Gastrocnemius medialis (tissue), 4 donors: ENCODE data around the gene TWF2. TPM values are rescaled to one million over a fixed set of nuclear protein-coding genes. Genes with fewer than 3 reads are reported as not detected.
A peak's percentile ranks its signal among the peaks of the same experiment; 100 is the strongest.

Experiments used
- ATAC-seq, 2 donors: fragments of 150-250 bp; one replicate each; pipeline ENCODE4 v1.9.1; 2016
- DNase-seq, 2 donors: peaks; one replicate each; pipeline ENCODE4 v3.0.0-alpha.2; 2019
- H3K27ac ChIP-seq, 4 donors: fragments of 200-600 bp; sonication (generic); 1 replicate in 1 of 4; 2 replicates in 3 of 4; pipeline ENCODE4 v1.5.1; 2016 to 2018; ENCODE audit warnings: mild to moderate bottlenecking in 2 of 4, moderate library complexity in 1 of 4
- H3K27me3 ChIP-seq, 3 donors: fragments of 200-600 bp; sonication (generic) in 2 of 3; 1 replicate in 1 of 3; 2 replicates in 2 of 3; pipeline versions ENCODE4 v1.5.1 to v1.6.0; 2016 to 2019; ENCODE audit warnings: mild to moderate bottlenecking in 1 of 3, moderate library complexity in 1 of 3
- H3K36me3 ChIP-seq, 2 donors: fragments of 200-600 bp; sonication (generic) in 1 of 2; one replicate each; pipeline ENCODE4 v1.5.1; 2017 to 2018
- H3K4me1 ChIP-seq, 2 donors: fragments of 200-600 bp; sonication (generic) in 1 of 2; one replicate each; pipeline ENCODE4 v1.5.1; 2016 to 2017; ENCODE audit warnings: mild to moderate bottlenecking in 2 of 2
- H3K4me3 ChIP-seq, 4 donors: fragments of 200-600 bp; sonication (generic) in 3 of 4; 1 replicate in 1 of 4; 2 replicates in 3 of 4; pipeline ENCODE4 v1.5.1; 2016 to 2019; ENCODE audit warnings: mild to moderate bottlenecking in 2 of 4
- H3K9me3 ChIP-seq, 3 donors: fragments of 200-600 bp; sonication (generic) in 2 of 3; 1 replicate in 1 of 3; 2 replicates in 2 of 3; pipeline ENCODE4 v1.5.1; 2016 to 2019
- POLR2A ChIP-seq, 2 donors: fragments of 450-650 bp; IDR thresholded peaks; one replicate each; pipeline ENCODE4 v1.6.1; 2017; ENCODE audit warnings: antibody characterized with exemption in 2 of 2, mild to moderate bottlenecking in 2 of 2, moderate library complexity in 2 of 2
- in situ Hi-C, 4 donors: fragments of 200-750 bp; cut with MboI; loops; one replicate each; pipeline versions ENCODE4 v1.15.0 to v1.8.0; 2017; ENCODE audit warnings: low sequenced_read_pairs in 4 of 4
- intact Hi-C: fragments of 100-400 bp; cut with DNase I; formaldehyde crosslinking; loops from one replicate; pipeline ENCODE4 v1.15.1; 2023; ENCODE audit warnings: low total_unique reads
- total RNA-seq, 4 donors: library from RNA; depleted of rRNA; stranded (reverse); fragments of >200 nt; gene quantifications; one replicate each; pipeline versions ENCODE4 v1.1.0 to v1.2.3, GENCODE V29; 2016
- TF ChIP-seq, protein P1 (sequence below), 5 experiments: fragments of 450-650 bp in 3 of 5; fragments of 200-600 bp in 2 of 5; sonication (generic) in 2 of 5; IDR thresholded peaks in 4 of 5; conservative IDR thresholded peaks in 1 of 5; 1 replicate in 4 of 5; 2 replicates in 1 of 5; pipeline ENCODE4 v1.5.1; 2016 to 2019; ENCODE audit warnings: antibody characterized with exemption in 5 of 5, mild to moderate bottlenecking in 3 of 5, moderate library complexity in 3 of 5

Gene TWF2
- total RNA-seq, 4 donors from 2014 or later, result 99.2 to 222 (median 168) TPM

DNA sequence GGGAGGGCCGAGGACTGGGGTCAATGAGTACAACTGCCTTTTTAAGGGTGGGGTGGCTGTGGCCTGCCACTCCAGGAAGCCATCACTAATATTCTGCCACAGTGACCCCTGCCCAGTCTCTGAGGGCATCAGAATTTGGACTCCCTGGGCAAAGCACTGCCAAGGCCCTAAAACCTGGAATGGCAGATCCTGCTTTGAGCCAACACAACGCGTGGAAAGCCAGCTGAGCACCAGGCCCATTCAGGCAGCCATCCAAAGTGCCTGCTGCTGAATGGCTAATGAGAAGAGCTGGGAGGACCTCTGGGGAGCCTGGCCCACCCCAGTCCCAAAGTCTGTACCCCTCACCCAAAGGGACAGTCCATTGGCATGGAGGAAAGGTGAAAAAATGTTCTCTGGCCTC lies 5.0 kb downstream of the TWF2 start:
- Histone ChIP-seq H3K27ac (peak overlapping the region; percentile 99 to 100 (median 100)), H3K9me3 (no peaks in the 10 kb centered on the region), H3K27me3 (no peaks in the 10 kb centered on the region), H3K4me3 (peak overlapping the region; percentile 70 to 83 (median 70)), H3K36me3 (peaks cover 0 to 28% of the 10 kb centered on the region in 2 donors), H3K4me1 (peaks cover 56 to 63% of the 10 kb centered on the region in 2 donors)
- TF ChIP-seq, protein P1, sequence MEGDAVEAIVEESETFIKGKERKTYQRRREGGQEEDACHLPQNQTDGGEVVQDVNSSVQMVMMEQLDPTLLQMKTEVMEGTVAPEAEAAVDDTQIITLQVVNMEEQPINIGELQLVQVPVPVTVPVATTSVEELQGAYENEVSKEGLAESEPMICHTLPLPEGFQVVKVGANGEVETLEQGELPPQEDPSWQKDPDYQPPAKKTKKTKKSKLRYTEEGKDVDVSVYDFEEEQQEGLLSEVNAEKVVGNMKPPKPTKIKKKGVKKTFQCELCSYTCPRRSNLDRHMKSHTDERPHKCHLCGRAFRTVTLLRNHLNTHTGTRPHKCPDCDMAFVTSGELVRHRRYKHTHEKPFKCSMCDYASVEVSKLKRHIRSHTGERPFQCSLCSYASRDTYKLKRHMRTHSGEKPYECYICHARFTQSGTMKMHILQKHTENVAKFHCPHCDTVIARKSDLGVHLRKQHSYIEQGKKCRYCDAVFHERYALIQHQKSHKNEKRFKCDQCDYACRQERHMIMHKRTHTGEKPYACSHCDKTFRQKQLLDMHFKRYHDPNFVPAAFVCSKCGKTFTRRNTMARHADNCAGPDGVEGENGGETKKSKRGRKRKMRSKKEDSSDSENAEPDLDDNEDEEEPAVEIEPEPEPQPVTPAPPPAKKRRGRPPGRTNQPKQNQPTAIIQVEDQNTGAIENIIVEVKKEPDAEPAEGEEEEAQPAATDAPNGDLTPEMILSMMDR (IDR thresholded peaks at IDR 0.05 in 4 of 5, conservative IDR thresholded peaks at IDR 0.05 in 1 of 5), result no peak
- TF ChIP-seq POLR2A (IDR thresholded peaks at IDR 0.05), result peak in 1 of 2 donors; percentile 14
- in situ Hi-C loops, result loop anchor here in 3 of 4 donors (5.0 to 10.0 kb wide), 3 partner anchors 43 to 111 kb away; partner anchors contain the start of gene WDR82 (in 2 of the 3)
- intact Hi-C loops, result loop anchor here (10.0 kb wide), 1 partner anchor 611 kb away; no protein-coding TSS in a partner anchor
- ATAC-seq, result peak; percentile 18 to 25
- peak; percentile 49 to 79 for DNase-seq

DNA sequence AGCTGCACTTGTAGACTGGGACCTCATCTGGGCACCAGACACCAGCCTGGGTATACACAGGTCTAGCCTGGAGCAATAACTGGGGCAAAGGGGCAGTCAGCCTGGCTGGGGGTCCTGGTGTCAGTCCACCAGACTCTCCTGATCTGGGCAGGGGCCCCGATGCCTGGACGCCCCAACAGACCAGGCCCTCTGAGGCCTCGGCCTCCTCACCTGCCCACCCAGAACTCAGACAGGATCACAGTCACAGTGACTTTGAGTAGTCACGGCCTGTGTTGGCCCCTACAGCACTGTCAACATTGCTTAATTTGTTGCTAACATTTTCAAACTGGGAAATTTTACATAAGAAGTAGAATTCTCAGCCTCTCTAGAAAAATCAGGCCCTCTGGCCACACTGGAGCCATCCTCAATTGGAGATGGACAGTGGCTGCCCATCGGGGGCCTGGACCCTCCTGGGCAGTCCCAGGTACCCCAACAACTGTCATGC lies 5.8 kb downstream of the TWF2 start:
- H3K4me3 ChIP-seq, result peak overlapping the region; percentile 70 to 83 (median 70)

DNA sequence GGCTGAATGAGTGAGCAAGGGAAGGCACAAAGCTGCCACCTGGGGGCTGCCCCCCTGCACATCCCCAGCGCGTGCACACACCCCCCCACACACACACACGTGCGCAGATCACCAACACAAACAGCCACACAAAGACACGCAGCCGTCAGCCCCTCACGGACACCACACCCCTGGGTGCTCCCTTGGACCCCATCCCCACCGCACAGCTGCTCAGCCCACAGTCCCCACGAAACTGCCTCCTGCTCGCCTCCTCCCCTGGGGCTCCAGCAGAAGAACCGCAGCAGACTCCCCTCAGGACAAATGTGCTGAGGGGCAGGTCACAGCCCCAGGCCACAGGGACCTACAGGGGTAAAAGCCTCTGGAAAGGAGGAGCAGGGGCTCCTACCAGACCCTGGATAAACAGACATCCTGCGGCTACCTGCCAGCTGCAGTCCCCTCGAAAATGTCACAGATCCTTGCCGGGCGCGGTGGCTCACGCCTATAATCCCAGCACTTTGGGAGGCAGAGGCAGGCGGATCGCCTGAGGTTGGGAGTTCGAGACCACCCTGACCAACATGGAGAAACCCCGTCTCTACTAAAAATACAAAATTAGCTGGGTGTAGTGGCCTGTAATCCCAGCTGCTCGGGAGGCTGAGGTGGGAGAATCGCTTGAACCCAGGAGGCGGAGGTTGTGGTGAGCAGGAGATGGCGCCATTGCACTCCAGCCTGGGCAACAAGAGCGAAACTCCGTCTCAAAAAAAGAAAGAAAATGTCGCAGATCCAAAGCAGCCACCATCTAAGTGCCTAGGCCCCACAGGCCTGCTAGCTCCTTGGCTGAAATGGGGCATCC lies 6.5 kb downstream of the TWF2 start:
- H3K4me3 ChIP-seq, result peak overlapping the region; percentile 70 to 83 (median 70)
- peaks cover 44 to 51% of the 10 kb centered on the region in 2 donors for H3K4me1 ChIP-seq
- H3K27ac ChIP-seq, result peak overlapping the region; percentile 99 to 100 (median 100)
- no peaks in the 10 kb centered on the region for H3K27me3 ChIP-seq
- TF ChIP-seq, protein P1 (IDR thresholded peaks at IDR 0.05 in 4 of 5, conservative IDR thresholded peaks at IDR 0.05 in 1 of 5), result peak in 3 of 5 experiments; percentile 20 to 43 (median 33)
- no peak for TF ChIP-seq POLR2A (IDR thresholded peaks at IDR 0.05)
- peaks cover 0 to 39% of the 10 kb centered on the region in 2 donors for H3K36me3 ChIP-seq
- DNase-seq (peak in 1 of 2 donors; percentile 18), ATAC-seq (no peak)
- intact Hi-C loops (loop anchor here (10.0 kb wide), 1 partner anchor 612 kb away; no protein-coding TSS in a partner anchor), in situ Hi-C loops (loop anchor here in 3 of 4 donors (5.0 to 10.0 kb wide), 3 partner anchors 45 to 112 kb away; partner anchors contain the start of gene WDR82 (in 2 of the 3))
- no peaks in the 10 kb centered on the region for H3K9me3 ChIP-seq

More for the DNA sequence above, 5.8 kb downstream of the TWF2 start:
- Histone ChIP-seq H3K4me1 (peaks cover 51 to 57% of the 10 kb centered on the region in 2 donors), H3K9me3 (no peaks in the 10 kb centered on the region), H3K27ac (peak overlapping the region; percentile 99 to 100 (median 100)), H3K36me3 (peaks cover 0 to 36% of the 10 kb centered on the region in 2 donors), H3K27me3 (no peaks in the 10 kb centered on the region)
- DNase-seq, result no peak
- in situ Hi-C loops, result loop anchor here in 3 of 4 donors (5.0 to 10.0 kb wide), 3 partner anchors 44 to 112 kb away; partner anchors contain the start of gene WDR82 (in 2 of the 3)
- ATAC-seq, result no peak
- no peak for TF ChIP-seq POLR2A (IDR thresholded peaks at IDR 0.05)
- TF ChIP-seq, protein P1 (IDR thresholded peaks at IDR 0.05 in 4 of 5, conservative IDR thresholded peaks at IDR 0.05 in 1 of 5), result no peak
- intact Hi-C loops, result loop anchor here (10.0 kb wide), 1 partner anchor 612 kb away; no protein-coding TSS in a partner anchor

DNA sequence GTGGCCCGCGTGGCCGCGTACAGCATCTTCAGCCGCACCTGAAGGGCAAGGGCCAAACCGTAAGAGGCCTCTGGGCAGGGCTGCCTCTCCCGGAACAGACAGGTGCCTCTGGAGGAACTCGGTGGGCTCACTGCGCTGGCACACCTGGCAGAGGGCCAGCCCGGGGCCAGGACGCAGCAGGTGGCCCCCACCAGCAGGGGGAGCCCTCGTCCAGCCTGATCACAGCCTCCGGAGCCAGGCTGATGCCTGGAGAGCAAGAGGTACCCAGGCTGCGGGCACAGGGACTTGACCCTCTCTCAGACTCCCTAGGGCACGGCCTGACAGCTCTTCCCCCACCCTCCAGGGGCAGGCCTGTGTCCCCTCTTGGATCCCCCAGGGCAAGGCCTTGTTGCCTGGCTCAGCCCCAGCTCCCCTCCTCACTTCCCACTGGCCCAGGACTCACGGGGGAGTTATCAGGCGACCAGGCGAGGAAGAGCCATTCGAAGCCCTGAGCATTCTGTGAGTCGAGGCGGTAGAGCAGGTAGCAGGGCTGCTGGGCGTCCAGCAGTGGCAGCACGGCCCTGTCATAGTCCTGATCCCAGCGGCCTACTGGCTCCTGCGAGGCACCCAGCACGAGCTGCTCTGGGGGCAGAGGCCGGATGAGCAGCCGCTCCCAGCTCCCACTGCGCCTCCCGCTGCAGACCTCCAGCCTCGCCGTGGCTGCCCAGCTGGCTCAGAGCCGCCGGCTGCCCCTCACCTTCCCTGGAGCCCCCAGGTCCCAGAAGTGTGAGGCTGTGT lies 7.3 kb downstream of the TWF2 start:
- in situ Hi-C loops, result loop anchor here in 3 of 4 donors (5.0 to 10.0 kb wide), 3 partner anchors 46 to 113 kb away; partner anchors contain the start of gene WDR82 (in 2 of the 3)
- no peaks in the 10 kb centered on the region for H3K9me3 ChIP-seq
- intact Hi-C loops, result loop anchor here (1.0 to 10.0 kb wide), 2 partner anchors 108 to 613 kb away; no protein-coding TSS in a partner anchor
- ATAC-seq, result peak; percentile 20 to 22
- H3K36me3 ChIP-seq, result peaks cover 0 to 39% of the 10 kb centered on the region in 2 donors
- H3K4me1 ChIP-seq, result peaks cover 36 to 43% of the 10 kb centered on the region in 2 donors
- H3K4me3 ChIP-seq, result peak overlapping the region; percentile 70 to 83 (median 70)
- TF ChIP-seq POLR2A (IDR thresholded peaks at IDR 0.05), result no peak
- TF ChIP-seq, protein P1 (IDR thresholded peaks at IDR 0.05 in 4 of 5, conservative IDR thresholded peaks at IDR 0.05 in 1 of 5), result peak; percentile 89 to 99 (median 97)
- peak overlapping the region; percentile 99 to 100 (median 100) for H3K27ac ChIP-seq
- DNase-seq, result peak; percentile 71 to 82
- H3K27me3 ChIP-seq, result no peaks in the 10 kb centered on the region
